Endodermal cell (in vitro differentiated cells): ENCODE measurements around the gene RNF182. TPM values are rescaled to one million over a fixed set of nuclear protein-coding genes. Genes with fewer than 3 reads are reported as not detected.

Experiments
- DNase-seq: peaks from one replicate; pipeline ENCODE4 v3.0.0-alpha.2; 2017
- H3K27ac ChIP-seq: 2 replicates; pipeline ENCODE4 v1.5.1; 2013; ENCODE audit warnings: mild to moderate bottlenecking, low read depth, low read length, moderate library complexity
- H3K27me3 ChIP-seq: 2 replicates; pipeline ENCODE4 v1.6.1; 2013; ENCODE audit warnings: mild to moderate bottlenecking, low read length, moderate library complexity; ENCODE audit not compliant: insufficient read depth, control insufficient read depth, poor library complexity, severe bottlenecking
- H3K36me3 ChIP-seq: 2 replicates; pipeline ENCODE4 v1.7.0; 2013; ENCODE audit warnings: mild to moderate bottlenecking, low read length, moderate library complexity; ENCODE audit not compliant: control insufficient read depth, insufficient read depth
- H3K4me1 ChIP-seq: one replicate; pipeline ENCODE4 v1.7.0; 2013; ENCODE audit warnings: low read length; ENCODE audit not compliant: control insufficient read depth, insufficient read depth
- H3K4me3 ChIP-seq: 2 replicates; pipeline ENCODE4 v1.5.1; 2013; ENCODE audit warnings: mild to moderate bottlenecking, low read length, moderate library complexity
- H3K9ac ChIP-seq: 2 replicates; pipeline ENCODE4 v1.6.1; 2013; ENCODE audit warnings: mild to moderate bottlenecking, low read length, moderate library complexity; ENCODE audit not compliant: poor library complexity, severe bottlenecking; ENCODE audit errors: extremely low read depth
- H3K9me3 ChIP-seq: 2 replicates; pipeline ENCODE4 v1.6.1; 2013; ENCODE audit warnings: mild to moderate bottlenecking, low read length, moderate library complexity; ENCODE audit not compliant: control insufficient read depth
- H3K27ac Mint-ChIP-seq: 2 replicates; pipeline ENCODE4 v1.8.0; 2020; ENCODE audit warnings: mixed read lengths
- H3K27me3 Mint-ChIP-seq: 2 replicates; pipeline ENCODE4 v1.8.0; 2021; ENCODE audit warnings: mild to moderate bottlenecking, mixed read lengths; ENCODE audit not compliant: insufficient read depth
- H3K36me3 Mint-ChIP-seq: 2 replicates; pipeline ENCODE4 v1.8.0; 2020; ENCODE audit warnings: low read depth, mixed read lengths
- H3K4me1 Mint-ChIP-seq: 2 replicates; pipeline ENCODE4 v1.8.0; 2020; ENCODE audit warnings: mixed read lengths
- H3K4me3 Mint-ChIP-seq: 2 replicates; pipeline ENCODE4 v1.8.0; 2020; ENCODE audit warnings: mild to moderate bottlenecking, moderate library complexity, mixed read lengths
- H3K9me3 Mint-ChIP-seq: 2 replicates; pipeline ENCODE4 v1.8.0; 2020; ENCODE audit warnings: mild to moderate bottlenecking, mixed read lengths
- WGBS, 2 experiments: methylation state at CpG; one replicate each; pipeline versions ENCODE4 v1.1.5 to v1.1.7; 2013; ENCODE audit warnings: missing lambda C conversion rate in 2 of 2, mixed read lengths in 1 of 2; ENCODE audit not compliant: insufficient coverage in 1 of 2, insufficient read length in 1 of 2; 5-methylcytosine and 5-hydroxymethylcytosine counted together
- total RNA-seq, 2 donors: library from RNA; stranded (reverse); fragmentation: NEBNext Ultra II Directional in 1 of 2; extraction: Animal tissue kit (Norgen Biotek cat#: 25700) in 1 of 2; gene quantifications; 2 replicates in 1 of 2; 3 replicates in 1 of 2; pipeline ENCODE4 v1.2.1, GENCODE V29; 2021
- TF ChIP-seq, protein P1 (sequence below): fragments of 200-600 bp; sonication (generic); conservative IDR thresholded peaks from 2 replicates; pipeline ENCODE4 v1.5.0; 2021; ENCODE audit warnings: antibody characterized with exemption, mild to moderate bottlenecking

Gene RNF182
- total RNA-seq, 2 donors from 2014 or later, result 4.1 to 5.2 TPM

DNA sequence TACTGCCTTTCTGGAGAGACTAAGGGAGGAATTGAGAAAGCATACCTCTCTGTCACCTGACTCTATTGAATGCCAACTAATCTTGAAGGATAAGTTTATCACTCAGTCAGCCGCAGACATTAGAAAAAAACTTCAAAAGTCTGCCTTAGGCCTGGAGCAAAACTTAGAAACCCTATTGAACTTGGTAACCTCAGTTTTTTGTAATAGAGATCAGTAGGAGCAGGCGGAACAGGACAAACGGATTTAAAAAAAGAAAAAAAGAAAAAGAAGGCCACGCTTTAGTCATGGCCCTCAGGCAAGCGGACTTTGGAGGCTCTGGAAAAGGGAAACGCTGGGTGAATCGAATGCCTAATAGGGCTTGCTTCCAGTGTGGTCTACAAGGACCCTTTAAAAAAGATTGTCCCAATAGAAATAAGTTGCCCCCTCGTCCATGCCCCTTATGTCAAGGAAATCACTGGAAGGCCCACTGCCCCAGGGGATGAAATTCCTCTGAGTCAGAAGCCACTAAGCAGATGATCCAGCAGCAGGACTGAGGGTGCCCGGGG lies 43.1 kb upstream of the RNF182 start:
- H3K27ac Mint-ChIP-seq, result peak overlapping the region; percentile 11

DNA sequence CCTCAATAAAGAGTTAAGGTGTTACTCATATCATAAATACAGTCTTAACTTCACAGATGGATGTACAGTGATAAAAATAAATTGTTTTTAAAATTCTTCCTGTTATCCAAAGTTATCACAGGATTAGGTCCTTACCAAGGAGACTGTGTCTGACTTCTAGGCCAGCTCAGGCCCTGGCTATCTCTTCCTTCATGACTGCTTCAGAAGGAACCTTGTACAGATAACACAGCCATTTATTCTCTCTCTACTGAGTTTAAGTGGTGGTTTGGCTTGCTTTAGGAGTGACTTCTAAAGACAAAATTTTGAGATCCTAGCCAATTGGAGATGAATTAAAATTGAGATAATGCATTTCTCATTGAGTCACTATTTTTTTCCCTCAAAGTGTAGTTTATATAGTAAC lies 40.8 kb upstream of the RNF182 start:
- Histone ChIP-seq H3K9me3 (peaks cover under 1% of the 10 kb centered on the region), H3K4me1 (peaks cover 3% of the 10 kb centered on the region), H3K9ac (no peak overlapping the region), H3K36me3 (no peaks in the 10 kb centered on the region), H3K27ac (no peak overlapping the region), H3K4me3 (no peak overlapping the region), H3K27me3 (no peaks in the 10 kb centered on the region)
- Mint-ChIP-seq H3K36me3 (no peaks in the 10 kb centered on the region), H3K4me3 (no peak overlapping the region), H3K27me3 (no peaks in the 10 kb centered on the region), H3K9me3 (peaks cover 5% of the 10 kb centered on the region), H3K4me1 (peaks cover 19% of the 10 kb centered on the region), H3K27ac (no peak overlapping the region)
- no peak for DNase-seq
- TF ChIP-seq, protein P1, sequence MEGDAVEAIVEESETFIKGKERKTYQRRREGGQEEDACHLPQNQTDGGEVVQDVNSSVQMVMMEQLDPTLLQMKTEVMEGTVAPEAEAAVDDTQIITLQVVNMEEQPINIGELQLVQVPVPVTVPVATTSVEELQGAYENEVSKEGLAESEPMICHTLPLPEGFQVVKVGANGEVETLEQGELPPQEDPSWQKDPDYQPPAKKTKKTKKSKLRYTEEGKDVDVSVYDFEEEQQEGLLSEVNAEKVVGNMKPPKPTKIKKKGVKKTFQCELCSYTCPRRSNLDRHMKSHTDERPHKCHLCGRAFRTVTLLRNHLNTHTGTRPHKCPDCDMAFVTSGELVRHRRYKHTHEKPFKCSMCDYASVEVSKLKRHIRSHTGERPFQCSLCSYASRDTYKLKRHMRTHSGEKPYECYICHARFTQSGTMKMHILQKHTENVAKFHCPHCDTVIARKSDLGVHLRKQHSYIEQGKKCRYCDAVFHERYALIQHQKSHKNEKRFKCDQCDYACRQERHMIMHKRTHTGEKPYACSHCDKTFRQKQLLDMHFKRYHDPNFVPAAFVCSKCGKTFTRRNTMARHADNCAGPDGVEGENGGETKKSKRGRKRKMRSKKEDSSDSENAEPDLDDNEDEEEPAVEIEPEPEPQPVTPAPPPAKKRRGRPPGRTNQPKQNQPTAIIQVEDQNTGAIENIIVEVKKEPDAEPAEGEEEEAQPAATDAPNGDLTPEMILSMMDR, result no peak

More for the DNA sequence above, 43.1 kb upstream of the RNF182 start:
- WGBS, 2 experiments, result 79 to 80% methylated on average over 8 to 9 of the region's 9 CpGs
- H3K9me3 Mint-ChIP-seq, result peaks cover 18% of the 10 kb centered on the region
- no peak overlapping the region for H3K9ac ChIP-seq
- peaks cover 3% of the 10 kb centered on the region for H3K4me1 ChIP-seq
- H3K4me1 Mint-ChIP-seq, result peaks cover 21% of the 10 kb centered on the region
- H3K4me3 Mint-ChIP-seq, result no peak overlapping the region
- peaks cover 13% of the 10 kb centered on the region for H3K9me3 ChIP-seq
- no peak overlapping the region for H3K4me3 ChIP-seq
- TF ChIP-seq, protein P1, result no peak
- peaks cover 3% of the 10 kb centered on the region for H3K27me3 Mint-ChIP-seq
- no peak overlapping the region for H3K27ac ChIP-seq
- no peak for DNase-seq
- H3K27me3 ChIP-seq, result no peaks in the 10 kb centered on the region
- H3K36me3 ChIP-seq, result no peaks in the 10 kb centered on the region
- no peaks in the 10 kb centered on the region for H3K36me3 Mint-ChIP-seq

DNA sequence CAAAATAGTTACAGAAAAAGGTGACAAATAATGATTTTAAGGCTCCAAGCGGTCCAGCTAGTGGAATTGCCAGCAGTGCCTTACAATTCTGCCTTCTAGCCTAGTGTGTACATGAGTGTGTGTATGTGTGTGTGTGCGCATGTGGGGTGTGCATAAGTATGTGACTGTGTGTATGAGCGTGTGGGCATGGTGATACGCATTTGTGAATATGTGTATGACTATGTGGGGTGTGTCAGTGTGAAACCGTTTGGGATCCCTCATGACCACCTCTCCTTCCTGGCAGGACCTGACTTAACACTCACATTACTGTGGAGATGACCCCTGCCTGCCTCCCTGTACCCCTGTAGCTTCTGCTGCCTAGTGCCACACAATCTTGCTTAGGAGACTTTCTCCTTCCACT lies 40.4 kb upstream of the RNF182 start:
- H3K27ac Mint-ChIP-seq, result no peak overlapping the region

More for the DNA sequence above, 40.4 kb upstream of the RNF182 start:
- DNase-seq, result no peak
- Histone ChIP-seq H3K9me3 (no peaks in the 10 kb centered on the region), H3K9ac (no peak overlapping the region), H3K27ac (no peak overlapping the region), H3K4me3 (no peak overlapping the region), H3K4me1 (peaks cover 3% of the 10 kb centered on the region), H3K27me3 (no peaks in the 10 kb centered on the region), H3K36me3 (no peaks in the 10 kb centered on the region)
- no peaks in the 10 kb centered on the region for H3K27me3 Mint-ChIP-seq
- WGBS, 2 experiments, result 78 to 100% methylated on average over 2 to 5 of the region's 5 CpGs
- TF ChIP-seq, protein P1, result no peak
- no peak overlapping the region for H3K4me3 Mint-ChIP-seq
- H3K9me3 Mint-ChIP-seq, result peaks cover 2% of the 10 kb centered on the region
- H3K4me1 Mint-ChIP-seq, result peaks cover 18% of the 10 kb centered on the region
- no peaks in the 10 kb centered on the region for H3K36me3 Mint-ChIP-seq
